ENCODE data around the gene CEP164. TPM values are rescaled to one million over a fixed set of nuclear protein-coding genes. Genes with fewer than 3 reads are reported as not detected.

CEP164 gene
- total RNA-seq, 4 donors from 2014 or later = 10.0 to 20.2 (median 15.4) TPM

DNA sequence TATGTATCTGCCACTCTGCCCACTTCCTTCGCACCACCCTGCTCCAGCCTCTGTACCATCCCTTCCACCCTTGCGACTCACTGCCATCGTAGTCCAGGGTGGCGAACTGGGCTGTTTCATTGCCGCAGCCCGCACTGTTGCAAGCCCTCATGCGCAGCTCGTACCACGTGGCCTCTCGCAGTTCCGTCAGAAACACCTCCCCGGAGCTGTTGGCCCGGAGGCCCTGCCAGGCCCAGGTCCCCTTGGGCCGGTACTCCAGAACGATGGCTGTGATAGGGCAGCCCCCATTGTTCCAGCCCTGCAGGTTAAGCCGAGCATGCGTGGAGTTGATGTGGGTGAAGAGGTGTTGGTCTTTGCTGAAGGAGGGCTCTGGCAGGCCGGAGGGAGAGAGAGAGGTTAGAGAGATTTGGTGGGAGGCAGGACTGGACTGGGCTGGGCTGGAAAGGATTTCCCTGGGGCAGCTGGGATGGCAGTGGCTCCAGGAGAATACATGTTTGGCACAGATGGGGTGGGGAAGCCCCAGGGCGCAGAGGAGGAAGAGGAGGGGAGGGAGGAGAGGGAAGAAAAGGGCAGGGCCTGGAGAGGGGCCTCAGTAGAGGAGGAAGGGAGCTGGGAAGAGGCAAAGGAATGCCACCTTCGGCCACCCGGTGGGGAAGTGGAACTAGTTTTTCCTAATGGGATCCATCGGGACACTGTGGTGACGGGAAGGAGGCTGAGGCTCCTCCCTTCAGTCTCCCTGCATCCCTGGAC lies 109.6 kb downstream of the CEP164 start:
- 87 to 89% methylated on average over 6 to 23 of the region's 23 CpGs for WGBS, 2 donors (ENCODE audit: low coverage in 1 of 2)
- DNase-seq = no peak
- Histone ChIP-seq H3K27ac (no peak overlapping the region), H3K27me3 (no peaks in the 10 kb centered on the region), H3K4me1 (no peaks in the 10 kb centered on the region), H3K36me3 (no peaks in the 10 kb centered on the region), H3K9me3 (no peaks in the 10 kb centered on the region), H3K4me3 (no peak overlapping the region)
- intact Hi-C loops (cut with DNase I; ENCODE audit: low total_unique reads) = loop anchor here (10.0 kb wide), 1 partner anchor 498 kb away; no protein-coding TSS in a partner anchor
- in situ Hi-C loops (cut with MboI; ENCODE audit: low pct_ligation_motif_present in 1 of 4, low pct_unique_long_range_greater_than_20kb in 1 of 4, low sequenced_read_pairs in 3 of 4) = loop anchor here (25.0 kb wide), 5 partner anchors 350 to 625 kb away; partner anchors contain the start of genes TMPRSS13 (in 2 of the 4), DSCAML1 (in 1 of the 4) and FXYD2 (in 1 of the 4)
- no peak for TF ChIP-seq EP300 (IDR thresholded peaks at IDR 0.05; ENCODE audit: low read depth)
- TF ChIP-seq POLR2A (IDR thresholded peaks at IDR 0.05) = no peak
- TF ChIP-seq POLR2AphosphoS5 (IDR thresholded peaks at IDR 0.05) = no peak
- TF ChIP-seq, protein P1, sequence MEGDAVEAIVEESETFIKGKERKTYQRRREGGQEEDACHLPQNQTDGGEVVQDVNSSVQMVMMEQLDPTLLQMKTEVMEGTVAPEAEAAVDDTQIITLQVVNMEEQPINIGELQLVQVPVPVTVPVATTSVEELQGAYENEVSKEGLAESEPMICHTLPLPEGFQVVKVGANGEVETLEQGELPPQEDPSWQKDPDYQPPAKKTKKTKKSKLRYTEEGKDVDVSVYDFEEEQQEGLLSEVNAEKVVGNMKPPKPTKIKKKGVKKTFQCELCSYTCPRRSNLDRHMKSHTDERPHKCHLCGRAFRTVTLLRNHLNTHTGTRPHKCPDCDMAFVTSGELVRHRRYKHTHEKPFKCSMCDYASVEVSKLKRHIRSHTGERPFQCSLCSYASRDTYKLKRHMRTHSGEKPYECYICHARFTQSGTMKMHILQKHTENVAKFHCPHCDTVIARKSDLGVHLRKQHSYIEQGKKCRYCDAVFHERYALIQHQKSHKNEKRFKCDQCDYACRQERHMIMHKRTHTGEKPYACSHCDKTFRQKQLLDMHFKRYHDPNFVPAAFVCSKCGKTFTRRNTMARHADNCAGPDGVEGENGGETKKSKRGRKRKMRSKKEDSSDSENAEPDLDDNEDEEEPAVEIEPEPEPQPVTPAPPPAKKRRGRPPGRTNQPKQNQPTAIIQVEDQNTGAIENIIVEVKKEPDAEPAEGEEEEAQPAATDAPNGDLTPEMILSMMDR (IDR thresholded peaks at IDR 0.05) = no peak

DNA sequence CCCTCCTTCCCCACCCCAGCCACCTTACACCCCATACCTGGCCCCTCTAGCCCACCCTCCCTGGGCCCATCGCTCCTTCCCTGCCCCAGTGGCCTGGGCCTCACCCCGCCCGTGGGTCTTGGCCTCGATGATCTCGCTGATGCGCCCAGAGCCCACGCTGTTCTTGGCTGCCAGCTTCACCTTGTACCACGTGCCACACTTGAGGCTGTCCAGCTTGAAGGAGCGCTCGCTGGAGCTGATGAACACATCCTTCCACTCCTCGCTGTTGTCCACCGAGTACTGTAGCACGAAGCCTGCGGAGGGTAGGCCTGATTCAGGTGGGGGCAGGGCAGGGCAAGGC lies 110.1 kb downstream of the CEP164 start:
- in situ Hi-C loops (cut with MboI; ENCODE audit: low pct_ligation_motif_present in 1 of 4, low pct_unique_long_range_greater_than_20kb in 1 of 4, low sequenced_read_pairs in 3 of 4) = loop anchor here (25.0 kb wide), 5 partner anchors 350 to 625 kb away; partner anchors contain the start of genes TMPRSS13 (in 2 of the 4), DSCAML1 (in 1 of the 4) and FXYD2 (in 1 of the 4)
- H3K27me3 ChIP-seq = no peaks in the 10 kb centered on the region
- no peak overlapping the region for H3K4me3 ChIP-seq
- no peak for DNase-seq
- no peaks in the 10 kb centered on the region for H3K36me3 ChIP-seq
- TF ChIP-seq POLR2A (IDR thresholded peaks at IDR 0.05) = no peak
- TF ChIP-seq, protein P1 (IDR thresholded peaks at IDR 0.05) = no peak
- no peaks in the 10 kb centered on the region for H3K9me3 ChIP-seq
- no peak overlapping the region for H3K27ac ChIP-seq
- H3K4me1 ChIP-seq = no peaks in the 10 kb centered on the region
- 85 to 90% methylated on average over 7 to 14 of the region's 14 CpGs for WGBS, 2 donors (ENCODE audit: low coverage in 1 of 2)
- intact Hi-C loops (cut with DNase I; ENCODE audit: low total_unique reads) = loop anchor here (10.0 kb wide), 1 partner anchor 497 kb away; no protein-coding TSS in a partner anchor

DNA sequence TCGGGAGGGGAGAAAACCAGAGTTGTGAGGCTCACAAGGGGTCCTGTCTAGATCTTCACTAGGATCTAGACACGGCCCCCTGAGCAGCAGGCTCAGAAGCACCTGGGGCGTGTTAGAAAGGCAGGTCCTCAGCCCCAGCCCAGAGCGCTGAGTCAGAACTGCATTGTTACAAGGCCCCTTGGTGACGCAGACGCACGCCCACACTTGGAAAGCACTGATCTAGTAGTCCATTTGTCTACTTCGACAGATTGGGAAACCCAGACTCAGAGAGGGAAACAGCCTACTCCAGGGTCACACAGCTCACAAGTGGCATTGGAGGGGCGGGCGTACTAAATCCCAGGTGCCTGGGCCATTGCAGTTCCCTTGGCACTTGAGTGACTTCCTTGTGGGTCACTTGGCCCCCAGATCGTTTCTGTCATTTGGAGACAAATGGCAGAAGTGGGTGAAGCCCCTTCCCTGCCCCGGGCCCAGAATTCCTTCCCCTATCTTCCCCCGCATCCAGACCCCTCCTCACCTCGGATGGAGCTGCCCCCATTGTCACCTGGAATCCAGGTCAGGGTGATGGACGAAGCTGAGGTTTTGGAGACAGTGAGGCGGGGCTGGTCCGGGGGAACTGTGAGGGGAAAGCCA lies 110.8 kb downstream of the CEP164 start:
- intact Hi-C loops (cut with DNase I; ENCODE audit: low total_unique reads) (loop anchor here (10.0 kb wide), 1 partner anchor 496 kb away; no protein-coding TSS in a partner anchor), in situ Hi-C loops (cut with MboI; ENCODE audit: low pct_ligation_motif_present in 1 of 4, low pct_unique_long_range_greater_than_20kb in 1 of 4, low sequenced_read_pairs in 3 of 4) (loop anchor here (25.0 kb wide), 5 partner anchors 349 to 624 kb away; partner anchors contain the start of genes TMPRSS13 (in 2 of the 4), DSCAML1 (in 1 of the 4) and FXYD2 (in 1 of the 4))
- H3K9me3 ChIP-seq = no peaks in the 10 kb centered on the region
- TF ChIP-seq, protein P1 (IDR thresholded peaks at IDR 0.05) = no peak
- TF ChIP-seq POLR2A (IDR thresholded peaks at IDR 0.05) (no peak), EP300 (IDR thresholded peaks at IDR 0.05; ENCODE audit: low read depth) (no peak), POLR2AphosphoS5 (IDR thresholded peaks at IDR 0.05) (no peak)
- WGBS, 2 donors (ENCODE audit: low coverage in 1 of 2) = 74% methylated on average over 17 of the region's 17 CpGs; no CpG with 5 or more reads in 1 of the 2 donors
- H3K27ac ChIP-seq = no peak overlapping the region
- no peak overlapping the region for H3K4me3 ChIP-seq
- H3K4me1 ChIP-seq = no peaks in the 10 kb centered on the region
- H3K27me3 ChIP-seq = no peaks in the 10 kb centered on the region
- H3K36me3 ChIP-seq = no peaks in the 10 kb centered on the region
- DNase-seq = no peak

DNA sequence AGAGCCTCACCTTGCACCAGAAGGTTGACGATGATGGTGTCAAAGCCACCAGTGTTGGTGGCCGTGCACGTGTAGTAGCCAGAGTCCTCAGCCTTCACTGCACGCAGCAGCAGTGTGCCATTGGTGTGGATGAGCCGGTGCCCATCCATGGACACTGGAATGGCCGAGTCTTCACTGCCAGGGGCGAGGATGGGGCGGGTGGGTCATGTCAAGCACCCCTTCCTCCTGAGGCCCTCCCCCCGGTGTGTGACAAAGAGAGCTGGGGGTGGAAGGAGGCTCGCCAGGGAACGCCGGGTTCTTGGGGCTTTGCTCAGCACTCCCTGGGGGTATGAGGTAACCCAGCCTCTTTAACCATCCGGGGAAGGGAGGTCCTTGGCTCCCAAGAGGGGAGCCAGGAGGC lies 111.6 kb downstream of the CEP164 start:
- 75% methylated on average over 13 of the region's 13 CpGs; no CpG with 5 or more reads in 1 of the 2 donors for WGBS, 2 donors (ENCODE audit: low coverage in 1 of 2)
- in situ Hi-C loops (cut with MboI; ENCODE audit: low pct_ligation_motif_present in 1 of 4, low pct_unique_long_range_greater_than_20kb in 1 of 4, low sequenced_read_pairs in 3 of 4) (loop anchor here (25.0 kb wide), 5 partner anchors 348 to 623 kb away; partner anchors contain the start of genes TMPRSS13 (in 2 of the 4), DSCAML1 (in 1 of the 4) and FXYD2 (in 1 of the 4)), intact Hi-C loops (cut with DNase I; ENCODE audit: low total_unique reads) (loop anchor here (10.0 kb wide), 1 partner anchor 496 kb away; no protein-coding TSS in a partner anchor)
- Histone ChIP-seq H3K9me3 (no peaks in the 10 kb centered on the region), H3K27ac (no peak overlapping the region), H3K4me3 (no peak overlapping the region), H3K27me3 (peaks cover 6% of the 10 kb centered on the region), H3K36me3 (no peaks in the 10 kb centered on the region), H3K4me1 (no peaks in the 10 kb centered on the region)
- DNase-seq = no peak
- no peak for TF ChIP-seq POLR2AphosphoS5 (IDR thresholded peaks at IDR 0.05)
- no peak for TF ChIP-seq EP300 (IDR thresholded peaks at IDR 0.05; ENCODE audit: low read depth)
- TF ChIP-seq, protein P1 (IDR thresholded peaks at IDR 0.05) = no peak
- TF ChIP-seq POLR2A (IDR thresholded peaks at IDR 0.05) = no peak

All from transverse colon (tissue), 4 donors.